K562 (cell line): ENCODE measurements around the gene LASP1. TPM values are rescaled to one million over a fixed set of nuclear protein-coding genes. Genes with fewer than 3 reads are reported as not detected.

Experiments
- ARNT ChIP-seq, 2 experiments: fragments of 450-650 bp; IDR thresholded peaks; 2 replicates each; pipeline ENCODE4 v1.6.1; 2016; ENCODE audit warnings: mild to moderate bottlenecking in 1 of 2
- ATF2 ChIP-seq: sonication (generic); formaldehyde crosslinking; IDR thresholded peaks from 2 replicates; pipeline ENCODE4 v1.8.1; 2022; ENCODE audit warnings: missing genetic modification reagents
- BMI1 ChIP-seq: fragments of 150-350 bp; IDR thresholded peaks from 2 replicates; pipeline ENCODE4 v1.6.1; 2014; ENCODE audit warnings: low read length
- BRD9 ChIP-seq: fragments of 450-650 bp; IDR thresholded peaks from 2 replicates; pipeline ENCODE4 v1.6.1; 2018; ENCODE audit warnings: low read depth; ENCODE audit not compliant: partially characterized antibody
- CHCHD3 ChIP-seq: fragments of 250-450 bp; sonication (Bioruptor Pico); IDR thresholded peaks from 2 replicates; pipeline ENCODE4 v2.1.2; 2022; ENCODE audit warnings: mild to moderate bottlenecking
- CSDE1 ChIP-seq, 2 experiments: fragments of 450-650 bp; IDR thresholded peaks; 2 replicates each; pipeline ENCODE4 v1.6.1; 2016; ENCODE audit warnings: mild to moderate bottlenecking in 1 of 2
- DNMT1 ChIP-seq: fragments of 450-650 bp; IDR thresholded peaks from 2 replicates; pipeline ENCODE4 v1.6.1; 2016; ENCODE audit warnings: antibody characterized with exemption, mild to moderate bottlenecking
- FOXK1 ChIP-seq: sonication (generic); formaldehyde crosslinking; IDR thresholded peaks from 2 replicates; pipeline ENCODE4 v1.8.0; 2022; ENCODE audit warnings: missing genetic modification reagents, mild to moderate bottlenecking, borderline replicate concordance
- GTF3C2 ChIP-seq: IDR thresholded peaks from 3 replicates; pipeline ENCODE4 v1.6.1; 2011; ENCODE audit warnings: borderline replicate concordance, mild to moderate bottlenecking, moderate library complexity; ENCODE audit not compliant: insufficient read length; ENCODE audit errors: extremely low read depth
- HMBOX1 ChIP-seq: sonication (generic); IDR thresholded peaks from 2 replicates; pipeline ENCODE4 v1.6.1; 2016
- HMG20B ChIP-seq: fragments of 250-450 bp; sonication (Bioruptor Pico); IDR thresholded peaks from 2 replicates; pipeline ENCODE4 v1.5.0; 2021; ENCODE audit warnings: mild to moderate bottlenecking
- ILF3 ChIP-seq: fragments of 450-650 bp; IDR thresholded peaks from 2 replicates; pipeline ENCODE4 v1.6.1; 2018; ENCODE audit warnings: antibody characterized with exemption, mild to moderate bottlenecking, moderate library complexity, borderline replicate concordance
- KDM4B ChIP-seq, 2 experiments: fragments of 450-650 bp in 1 of 2; sonication (generic) in 1 of 2; IDR thresholded peaks; 2 replicates each; pipeline ENCODE4 v1.6.1; 2016 to 2017; ENCODE audit warnings: borderline replicate concordance in 2 of 2, antibody characterized with exemption in 1 of 2, low read depth in 1 of 2, mild to moderate bottlenecking in 1 of 2
- NR2F6 ChIP-seq: fragments of 450-650 bp; formaldehyde crosslinking; IDR thresholded peaks from 2 replicates; pipeline ENCODE4 v1.4.0; 2020; ENCODE audit warnings: mild to moderate bottlenecking
- SUPT5H ChIP-seq: fragments of 450-650 bp; IDR thresholded peaks from 2 replicates; pipeline ENCODE4 v1.6.1; 2016
- U2AF2 ChIP-seq: fragments of 200-400 bp; formaldehyde crosslinking; optimal IDR thresholded peaks from 2 replicates; pipeline ENCODE3; 2017; ENCODE audit warnings: low read depth, mild to moderate bottlenecking, low read length
- VEZF1 ChIP-seq: fragments of 200-800 bp; sonication (Bioruptor generic); IDR thresholded peaks from 2 replicates; pipeline ENCODE4 v1.6.1; 2017; ENCODE audit warnings: missing genetic modification characterization, missing compliant biosample characterization
- ZBTB12 ChIP-seq: fragments of 250-450 bp; sonication (Bioruptor Pico); IDR thresholded peaks from 2 replicates; pipeline ENCODE4 v1.4.0; 2020
- ZNF280B ChIP-seq: fragments of 250-450 bp; sonication (Bioruptor Pico); IDR thresholded peaks from 2 replicates; pipeline ENCODE4 v1.5.1; 2021; ENCODE audit warnings: mild to moderate bottlenecking
- ZNF589 ChIP-seq: fragments of 200-800 bp; sonication (Bioruptor generic); IDR thresholded peaks from 2 replicates; pipeline ENCODE4 v1.6.1; 2016; ENCODE audit warnings: low read depth, missing genetic modification characterization, missing compliant biosample characterization
- polyA plus RNA-seq, 8 experiments: library from polyadenylated mRNA; depleted of rRNA in 4 of 8; stranded (reverse) in 5 of 8; unstranded in 3 of 8; fragments of >200 nt; fragmentation: Nextera tagmentation in 2 of 8; fragmentation: Illumina TruSeq in 1 of 8; extraction: Ambion mirVana in 2 of 8; extraction: Trizol in 1 of 8; gene quantifications; 2 replicates each; pipeline versions ENCODE4 v1.2.1 to v1.2.3, GENCODE V29; 2011 to 2014; ENCODE audit warnings: inconsistent platforms in 1 of 8, missing spikeins in 1 of 8
- total RNA-seq, 7 experiments: library from RNA; depleted of rRNA in 6 of 7; stranded (reverse); fragments of >200 nt in 6 of 7; fragmentation: Illumina TruSeq in 2 of 7; extraction: Trizol in 2 of 7; gene quantifications; 2 replicates each; pipeline versions ENCODE4 v1.2.1 to v1.2.3, GENCODE V29; 2011 to 2021; ENCODE audit warnings: low replicate concordance in 1 of 7

Gene LASP1
- total and polyA plus RNA-seq, 9 of the 15 experiments (the other 6 are each of a cell fraction or from before 2014, with no cell fraction given): 23.0 to 125 (median 55.3) TPM

GRCh38 chr17:38861399-38861843 is 8.4 kb upstream of the LASP1 start (continued):
- TF ChIP-seq CHCHD3 (CRISPR knock-in tag) (no peak), FOXK1 (no peak), ZNF280B (no peak), ZBTB12 (CRISPR knock-in tag) (0 out of 2 replicates have a peak, but pooled peaks have one; percentile 13), GTF3C2 (peak; percentile 72), ATF2 (CRISPR knock-in tag) (no peak), ARNT (IDR thresholded peaks at IDR 0.05) (0 out of 4 replicates have a peak, but pooled peaks of 1 of the 2 experiments have one; percentile 48), SUPT5H (no peak), CSDE1 (IDR thresholded peaks at IDR 0.05) (peak in 1 of 2 experiments; percentile 59; a peak in 2 of 4 replicates), KDM4B (IDR thresholded peaks at IDR 0.05; ENCODE audit: borderline replicate concordance in 2 of 2, low read depth in 1 of 2) (no peak), ZNF589 (CRISPR knock-in tag) (no peak), NR2F6 (peak; percentile 63; the same call in 1 of the 2 replicates), BMI1 (no peak), HMBOX1 (peak; percentile 63), U2AF2 (no peak), HMG20B (CRISPR knock-in tag) (no peak), VEZF1 (CRISPR knock-in tag) (peak; percentile 25; the same call in 1 of the 2 replicates), ILF3 (peak; percentile 72), DNMT1 (no peak), BRD9 (peak; percentile 87)
